Cardiac muscle cell (in vitro differentiated cells and primary cell): ENCODE data around the gene PLXNB3. TPM values are rescaled to one million over a fixed set of nuclear protein-coding genes. Genes with fewer than 3 reads are reported as not detected.

Source experiments
- DNase-seq, 2 donors: peaks; one replicate each; pipeline versions ENCODE4 v3.0.0 to v3.0.0-alpha.2; 2010 to 2017; ENCODE audit warnings: low read depth in 1 of 2, low spot score in 1 of 2
- H3K27ac ChIP-seq: fragments of 200-600 bp; sonication (generic); 2 replicates; pipeline ENCODE4 v1.5.1; 2016
- H3K27me3 ChIP-seq: fragments of 200-600 bp; sonication (generic); 2 replicates; pipeline ENCODE4 v1.6.0; 2016; ENCODE audit warnings: control low read depth
- H3K36me3 ChIP-seq: fragments of 200-600 bp; sonication (generic); 2 replicates; pipeline ENCODE4 v1.5.1; 2016; ENCODE audit warnings: control low read depth
- H3K4me1 ChIP-seq: fragments of 200-600 bp; sonication (generic); 2 replicates; pipeline ENCODE4 v1.8.1; 2017; ENCODE audit warnings: low read depth, mild to moderate bottlenecking, mixed run types
- H3K4me3 ChIP-seq: fragments of 200-600 bp; sonication (generic); 2 replicates; pipeline ENCODE4 v1.5.1; 2016; ENCODE audit warnings: mild to moderate bottlenecking
- H3K9me3 ChIP-seq: fragments of 200-600 bp; sonication (generic); 2 replicates; pipeline ENCODE4 v1.5.1; 2017; ENCODE audit warnings: low read depth, mild to moderate bottlenecking, control low read depth
- polyA plus RNA-seq: library from polyadenylated mRNA; unstranded; fragments of >200 nt; fragmentation: Nextera tagmentation; extraction: Ambion mirVana; gene quantifications from 2 replicates; pipeline ENCODE4 v1.2.1, GENCODE V29; 2016
- total RNA-seq: library from RNA; depleted of rRNA; stranded (reverse); fragments of >200 nt; gene quantifications from 2 replicates; pipeline ENCODE4 v1.2.3, GENCODE V29; 2016
- TF ChIP-seq, protein P1 (sequence below): IDR thresholded peaks from 2 replicates; pipeline ENCODE4 v1.5.1; 2012; ENCODE audit warnings: low read depth, mild to moderate bottlenecking, low read length

PLXNB3 gene
- total and polyA plus RNA-seq, 2 experiments from 2014 or later: 0.48 to 1.4 TPM

DNA sequence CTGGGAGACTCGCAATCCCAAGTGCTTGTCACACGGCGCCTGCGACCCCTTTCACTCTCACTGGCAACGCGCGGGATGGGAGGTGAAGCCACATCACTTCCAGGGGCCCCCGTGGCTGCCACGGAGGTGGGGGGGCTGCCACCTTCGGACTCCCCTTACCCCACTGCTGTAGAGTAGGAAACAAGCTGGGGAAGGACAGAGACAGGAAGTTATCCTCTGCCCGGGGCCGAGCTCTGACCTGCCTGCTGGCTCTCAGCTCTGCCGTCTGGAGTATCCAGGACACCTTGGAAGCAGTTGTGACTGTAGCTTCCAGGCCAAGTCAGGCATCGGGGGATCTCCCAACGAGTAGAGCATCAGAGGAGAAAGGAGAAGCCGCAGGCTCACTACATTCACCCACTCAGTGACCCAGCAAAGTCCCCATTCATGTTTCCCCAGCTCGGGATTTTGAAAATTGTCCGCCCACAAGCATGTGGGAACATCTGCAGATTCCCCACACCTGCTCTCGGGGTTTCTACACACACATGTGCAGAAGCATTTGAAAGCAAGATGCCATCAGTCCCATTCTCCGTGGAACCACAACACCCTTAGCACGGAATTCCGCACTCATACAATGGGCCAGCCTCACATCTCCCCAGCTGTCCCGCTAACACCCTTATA is 55.5 kb downstream of the PLXNB3 start:
- TF ChIP-seq, protein P1, sequence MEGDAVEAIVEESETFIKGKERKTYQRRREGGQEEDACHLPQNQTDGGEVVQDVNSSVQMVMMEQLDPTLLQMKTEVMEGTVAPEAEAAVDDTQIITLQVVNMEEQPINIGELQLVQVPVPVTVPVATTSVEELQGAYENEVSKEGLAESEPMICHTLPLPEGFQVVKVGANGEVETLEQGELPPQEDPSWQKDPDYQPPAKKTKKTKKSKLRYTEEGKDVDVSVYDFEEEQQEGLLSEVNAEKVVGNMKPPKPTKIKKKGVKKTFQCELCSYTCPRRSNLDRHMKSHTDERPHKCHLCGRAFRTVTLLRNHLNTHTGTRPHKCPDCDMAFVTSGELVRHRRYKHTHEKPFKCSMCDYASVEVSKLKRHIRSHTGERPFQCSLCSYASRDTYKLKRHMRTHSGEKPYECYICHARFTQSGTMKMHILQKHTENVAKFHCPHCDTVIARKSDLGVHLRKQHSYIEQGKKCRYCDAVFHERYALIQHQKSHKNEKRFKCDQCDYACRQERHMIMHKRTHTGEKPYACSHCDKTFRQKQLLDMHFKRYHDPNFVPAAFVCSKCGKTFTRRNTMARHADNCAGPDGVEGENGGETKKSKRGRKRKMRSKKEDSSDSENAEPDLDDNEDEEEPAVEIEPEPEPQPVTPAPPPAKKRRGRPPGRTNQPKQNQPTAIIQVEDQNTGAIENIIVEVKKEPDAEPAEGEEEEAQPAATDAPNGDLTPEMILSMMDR: no peak
- no peaks in the 10 kb centered on the region for H3K4me1 ChIP-seq
- peak overlapping the region; percentile 25 for H3K4me3 ChIP-seq
- H3K36me3 ChIP-seq: no peaks in the 10 kb centered on the region
- no peaks in the 10 kb centered on the region for H3K27me3 ChIP-seq
- no peak for DNase-seq
- no peak overlapping the region for H3K27ac ChIP-seq
- H3K9me3 ChIP-seq: no peaks in the 10 kb centered on the region

DNA sequence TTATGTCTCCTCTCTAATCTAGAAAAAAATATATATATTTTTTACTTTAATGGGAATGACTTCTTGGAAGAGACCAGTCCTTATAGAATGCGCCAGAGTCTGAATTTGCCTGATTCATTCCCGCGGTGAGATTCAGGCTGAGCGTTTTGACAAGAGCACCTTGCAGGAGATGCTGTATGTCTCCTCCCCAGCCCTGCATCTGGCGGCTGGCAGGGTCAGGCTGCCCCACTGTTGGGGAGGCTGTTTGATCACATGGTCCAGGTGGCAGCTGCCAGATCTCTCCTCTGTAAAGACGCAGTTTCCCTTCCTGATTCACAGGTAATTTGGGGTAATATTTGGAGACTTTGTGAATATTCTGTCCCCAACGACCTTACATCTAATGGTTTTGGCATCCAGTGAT is 56.6 kb downstream of the PLXNB3 start:
- DNase-seq: no peak
- TF ChIP-seq, protein P1: no peak
- H3K27ac ChIP-seq: no peak overlapping the region
- no peaks in the 10 kb centered on the region for H3K9me3 ChIP-seq
- H3K36me3 ChIP-seq: no peaks in the 10 kb centered on the region
- H3K4me1 ChIP-seq: no peaks in the 10 kb centered on the region
- no peak overlapping the region for H3K4me3 ChIP-seq
- H3K27me3 ChIP-seq: no peaks in the 10 kb centered on the region

DNA sequence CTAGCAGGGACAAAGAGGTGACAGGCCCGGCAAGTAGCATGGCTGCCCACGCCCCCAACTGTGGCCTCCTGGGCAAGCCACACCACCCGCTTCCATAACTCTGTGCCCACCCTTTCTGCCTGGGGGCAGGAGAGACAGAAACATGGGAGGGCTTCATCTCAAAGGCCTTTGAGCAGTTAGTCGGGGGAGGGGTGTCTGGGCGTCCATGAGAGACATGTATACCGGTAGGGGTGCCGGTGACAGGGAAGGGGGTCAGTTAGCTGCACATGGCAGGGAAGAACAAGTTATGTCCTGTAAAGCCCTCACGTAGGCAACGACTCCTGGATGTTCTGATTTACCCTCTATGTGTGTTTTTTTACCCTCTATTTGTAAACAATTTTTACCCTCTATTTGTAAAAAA is 57.0 kb downstream of the PLXNB3 start:
- Histone ChIP-seq H3K36me3 (no peaks in the 10 kb centered on the region), H3K4me1 (no peaks in the 10 kb centered on the region), H3K9me3 (no peaks in the 10 kb centered on the region), H3K4me3 (no peak overlapping the region), H3K27ac (no peak overlapping the region), H3K27me3 (no peaks in the 10 kb centered on the region)
- no peak for DNase-seq
- TF ChIP-seq, protein P1: no peak

DNA sequence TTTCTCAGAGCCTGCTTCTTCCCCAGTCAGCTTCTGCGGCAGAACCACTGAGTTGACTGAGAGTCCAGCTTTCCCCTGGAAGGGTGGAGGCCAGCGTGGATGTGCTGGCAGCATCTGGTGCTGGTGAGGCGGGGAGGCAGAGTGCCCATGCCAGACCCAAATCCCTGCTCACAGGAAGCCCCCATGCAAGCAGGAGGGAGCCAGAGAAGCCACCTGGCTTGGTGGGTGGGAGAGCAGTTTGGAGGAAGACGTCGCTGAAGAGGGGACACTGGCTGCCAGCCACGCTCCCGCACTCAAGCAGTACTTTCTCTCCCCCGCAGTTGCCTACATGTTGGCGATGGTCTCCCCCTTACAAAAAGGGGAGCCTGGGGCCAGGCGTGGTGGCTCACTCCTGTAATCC is 60.3 kb downstream of the PLXNB3 start:
- H3K4me3 ChIP-seq: no peak overlapping the region
- no peaks in the 10 kb centered on the region for H3K9me3 ChIP-seq
- DNase-seq: no peak
- TF ChIP-seq, protein P1: no peak
- H3K27me3 ChIP-seq: peaks cover 18% of the 10 kb centered on the region
- no peaks in the 10 kb centered on the region for H3K36me3 ChIP-seq
- H3K27ac ChIP-seq: no peak overlapping the region
- H3K4me1 ChIP-seq: no peaks in the 10 kb centered on the region

DNA sequence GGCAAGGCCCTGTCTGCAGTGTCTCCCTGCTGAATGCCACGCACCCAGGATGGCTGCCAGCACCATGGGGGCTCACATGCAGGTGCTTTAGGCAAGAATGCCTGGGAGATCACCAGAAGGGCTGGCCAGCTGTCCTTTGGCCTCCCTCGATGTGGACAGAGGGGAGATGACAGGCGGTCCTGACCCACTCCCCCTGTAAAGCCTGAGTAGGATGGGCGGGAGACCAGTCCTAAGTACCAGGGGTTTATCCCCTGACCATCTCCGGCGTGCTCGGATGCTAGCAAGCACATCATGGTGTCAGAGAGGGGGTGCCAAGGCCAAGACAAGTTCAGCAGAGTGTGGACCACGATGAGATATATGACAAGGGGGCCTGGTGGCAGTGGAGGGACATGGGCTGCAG is 61.0 kb downstream of the PLXNB3 start:
- H3K36me3 ChIP-seq: no peaks in the 10 kb centered on the region
- DNase-seq: no peak
- TF ChIP-seq, protein P1: no peak
- no peak overlapping the region for H3K4me3 ChIP-seq
- H3K27ac ChIP-seq: no peak overlapping the region
- peaks cover 25% of the 10 kb centered on the region for H3K27me3 ChIP-seq
- H3K4me1 ChIP-seq: no peaks in the 10 kb centered on the region
- no peaks in the 10 kb centered on the region for H3K9me3 ChIP-seq

Other genes with a start within 250 kb of the PLXNB3 start
- 0.14 and 0.21 TPM in 2 replicates for gene ATP2B3, start 246.6 kb upstream of the PLXNB3 start, total RNA-seq
- gene ATP2B3, start 246.6 kb upstream of the PLXNB3 start, polyA plus RNA-seq: 0.06 and 0.42 TPM in 2 replicates
- 28.5 and 33.8 TPM in 2 replicates for gene CCNQ, start 165.1 kb upstream of the PLXNB3 start, total RNA-seq
- 36.8 and 37.0 TPM in 2 replicates for gene CCNQ, start 165.1 kb upstream of the PLXNB3 start, polyA plus RNA-seq
- gene DUSP9, start 117.0 kb upstream of the PLXNB3 start, total RNA-seq: 5.4 and 8.7 TPM in 2 replicates
- gene DUSP9, start 117.0 kb upstream of the PLXNB3 start, polyA plus RNA-seq: 6.8 and 8.7 TPM in 2 replicates
- gene PNCK, start 90.4 kb upstream of the PLXNB3 start, total RNA-seq: 19.4 and 23.5 TPM in 2 replicates
- 14.5 and 25.5 TPM in 2 replicates for gene PNCK, start 90.4 kb upstream of the PLXNB3 start, polyA plus RNA-seq
- gene SLC6A8, start 76.3 kb upstream of the PLXNB3 start, total RNA-seq: 23.7 and 29.0 TPM in 2 replicates
- 35.8 and 37.3 TPM in 2 replicates for gene SLC6A8, start 76.3 kb upstream of the PLXNB3 start, polyA plus RNA-seq
- gene BCAP31, start 39.9 kb upstream of the PLXNB3 start, total RNA-seq: 74.7 and 94.0 TPM in 2 replicates
- 189 and 269 TPM in 2 replicates for gene BCAP31, start 39.9 kb upstream of the PLXNB3 start, polyA plus RNA-seq
- 23.8 and 28.7 TPM in 2 replicates for gene ABCD1, start 39.4 kb upstream of the PLXNB3 start, total RNA-seq
- 14.6 and 15.3 TPM in 2 replicates for gene ABCD1, start 39.4 kb upstream of the PLXNB3 start, polyA plus RNA-seq
- not detected in 2 replicates for gene SRPK3, start 16.8 kb downstream of the PLXNB3 start, total RNA-seq
- gene SRPK3, start 16.8 kb downstream of the PLXNB3 start, polyA plus RNA-seq: 0.57 and 0.71 TPM in 2 replicates
- 107 and 110 TPM in 2 replicates for gene IDH3G, start 30.1 kb downstream of the PLXNB3 start, total RNA-seq
- gene IDH3G, start 30.1 kb downstream of the PLXNB3 start, polyA plus RNA-seq: 99.8 and 146 TPM in 2 replicates
- gene SSR4, start 30.4 kb downstream of the PLXNB3 start, total RNA-seq: 124 and 242 TPM in 2 replicates
- gene SSR4, start 30.4 kb downstream of the PLXNB3 start, polyA plus RNA-seq: 275 and 374 TPM in 2 replicates
- 5.4 and 5.8 TPM in 2 replicates for gene PDZD4, start 66.3 kb downstream of the PLXNB3 start, total RNA-seq
- 0.50 and 1.7 TPM in 2 replicates for gene PDZD4, start 66.3 kb downstream of the PLXNB3 start, polyA plus RNA-seq
- 0.86 and 1.1 TPM in 2 replicates for gene L1CAM, start 121.9 kb downstream of the PLXNB3 start, total RNA-seq
- gene L1CAM, start 121.9 kb downstream of the PLXNB3 start, polyA plus RNA-seq: 1.4 and 1.5 TPM in 2 replicates
- not detected in 2 replicates for gene AVPR2, start 140.4 kb downstream of the PLXNB3 start, total RNA-seq
- 0.11 TPM in 1 of 2 replicates, not detected in the other for gene AVPR2, start 140.4 kb downstream of the PLXNB3 start, polyA plus RNA-seq
- 20.5 and 47.4 TPM in 2 replicates for gene ARHGAP4, start 162.0 kb downstream of the PLXNB3 start, total RNA-seq
- 16.5 and 30.1 TPM in 2 replicates for gene ARHGAP4, start 162.0 kb downstream of the PLXNB3 start, polyA plus RNA-seq
- gene NAA10, start 170.8 kb downstream of the PLXNB3 start, total RNA-seq: 90.1 and 127 TPM in 2 replicates
- gene NAA10, start 170.8 kb downstream of the PLXNB3 start, polyA plus RNA-seq: 163 and 186 TPM in 2 replicates
- 5.7 and 12.4 TPM in 2 replicates for gene RENBP, start 180.4 kb downstream of the PLXNB3 start, total RNA-seq
- 7.4 and 8.7 TPM in 2 replicates for gene RENBP, start 180.4 kb downstream of the PLXNB3 start, polyA plus RNA-seq
- gene HCFC1, start 207.6 kb downstream of the PLXNB3 start, total RNA-seq: 72.7 and 85.6 TPM in 2 replicates
- 21.5 and 30.1 TPM in 2 replicates for gene HCFC1, start 207.6 kb downstream of the PLXNB3 start, polyA plus RNA-seq
- 12.9 and 13.4 TPM in 2 replicates for gene TMEM187, start 208.5 kb downstream of the PLXNB3 start, total RNA-seq
- 12.9 and 14.6 TPM in 2 replicates for gene TMEM187, start 208.5 kb downstream of the PLXNB3 start, polyA plus RNA-seq